ENCODE data around the gene HDAC10.
"Not testable (repeated sequence)": the region's sequence is repeated elsewhere in the genome, so short reads cannot be mapped to it uniquely, and the experiment has no call there.

The HDAC10 gene

GRCh38 chr22:50215297-50216054 is 35.6 kb downstream of the HDAC10 start:
- no peak for DNase-seq

- no peak for DNase-seq
Observed at GRCh38 chr22:50213263-50213662, 37.8 kb downstream of the HDAC10 start.

- DNase-seq = no peak
Observed at GRCh38 chr22:50211147-50211546, 39.9 kb downstream of the HDAC10 start.

- no peak for DNase-seq
Observed at GRCh38 chr22:50210378-50211139, 40.5 kb downstream of the HDAC10 start.

- DNase-seq = peak; percentile 7
Observed at GRCh38 chr22:50209893-50210292, 41.2 kb downstream of the HDAC10 start.

- no peak for DNase-seq
Observed at GRCh38 chr22:50208939-50209892, 41.8 kb downstream of the HDAC10 start.

- no peak for DNase-seq
Observed at GRCh38 chr22:50208430-50208938, 42.6 kb downstream of the HDAC10 start.

- no peak for DNase-seq
Observed at GRCh38 chr22:50207383-50208140, 43.5 kb downstream of the HDAC10 start.

- no peak for DNase-seq
Observed at GRCh38 chr22:50206599-50206998, 44.5 kb downstream of the HDAC10 start.

GRCh38 chr22:50205781-50206569 is 45.1 kb downstream of the HDAC10 start:
- DNase-seq = no peak

- DNase-seq = not testable (repeated sequence)
Observed at GRCh38 chr22:50204998-50205397, 46.1 kb downstream of the HDAC10 start.

GRCh38 chr22:50204571-50204970 is 46.5 kb downstream of the HDAC10 start:
- no peak for DNase-seq

GRCh38 chr22:50203288-50203687 is 47.8 kb downstream of the HDAC10 start:
- no peak for DNase-seq

- DNase-seq = no peak
Observed at GRCh38 chr22:50202130-50202666, 48.9 kb downstream of the HDAC10 start.

GRCh38 chr22:50201191-50202129 is 49.6 kb downstream of the HDAC10 start:
- no peak for DNase-seq

- DNase-seq = peak; percentile 34
Observed at GRCh38 chr22:50200461-50201190, 50.4 kb downstream of the HDAC10 start, which contains the start of gene SELENOO. Gene SELENOO (plus strand): TSS chr22:50201011. CDS start chr22:50201037, 26 bp downstream.

GRCh38 chr22:50199829-50200460 is 51.1 kb downstream of the HDAC10 start:
- no peak for DNase-seq

GRCh38 chr22:50199251-50199721 is 51.8 kb downstream of the HDAC10 start:
- no peak for DNase-seq

Measured in DMS79 treated with DMSO at 0.1 percent for 48 hours (cell line).